HG02678 (cell line): Measurements from ENCODE around the gene JPH4.

Experiments used
- ATAC-seq: cut with Tn5 transposase; IDR thresholded peaks from one replicate; pipeline ENCODE4 v1.9.1; 2021; ENCODE audit warnings: mild to moderate bottlenecking, moderate library complexity; ENCODE audit not compliant: unreplicated experiment

JPH4 gene

DNA sequence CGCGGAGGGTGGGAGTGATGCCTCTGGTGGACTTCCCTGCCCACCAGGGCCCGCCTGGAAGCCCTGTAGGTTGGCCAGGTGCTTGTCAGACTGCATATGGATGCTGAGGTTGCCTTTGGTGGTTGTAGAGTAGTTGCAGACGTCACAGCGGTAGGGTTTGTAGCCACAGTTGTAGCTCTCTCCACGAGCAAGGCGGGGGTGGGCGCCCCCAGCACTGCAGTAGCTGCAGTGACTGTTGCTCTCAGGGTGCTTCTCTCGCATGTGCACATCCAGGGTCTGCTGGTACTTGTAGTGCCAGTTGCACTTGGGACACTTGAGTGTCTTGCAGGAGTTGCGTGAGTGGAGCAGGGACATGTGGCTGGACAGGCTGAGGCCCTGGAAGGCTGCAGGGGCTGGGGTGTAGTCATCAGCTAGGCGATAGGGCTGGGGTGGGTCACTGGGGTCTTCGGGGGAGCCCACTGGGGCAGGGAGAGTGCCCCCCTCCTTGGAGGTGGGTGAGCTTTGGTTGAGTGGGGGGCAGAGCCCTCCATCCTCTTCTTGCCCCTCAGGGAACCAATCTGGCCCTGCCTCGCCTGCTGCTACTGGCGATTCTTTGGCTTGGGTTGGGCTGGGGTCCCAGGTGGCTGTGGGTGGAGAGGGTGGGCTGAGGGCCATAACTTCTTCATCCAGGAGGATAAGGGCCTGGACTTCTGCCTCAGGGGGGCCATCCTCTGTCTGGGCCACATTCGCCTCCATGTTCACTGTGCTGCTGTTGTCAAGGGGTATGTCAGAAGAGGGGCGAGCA lies 44.7 kb downstream of the JPH4 start:
- no peak for ATAC-seq

DNA sequence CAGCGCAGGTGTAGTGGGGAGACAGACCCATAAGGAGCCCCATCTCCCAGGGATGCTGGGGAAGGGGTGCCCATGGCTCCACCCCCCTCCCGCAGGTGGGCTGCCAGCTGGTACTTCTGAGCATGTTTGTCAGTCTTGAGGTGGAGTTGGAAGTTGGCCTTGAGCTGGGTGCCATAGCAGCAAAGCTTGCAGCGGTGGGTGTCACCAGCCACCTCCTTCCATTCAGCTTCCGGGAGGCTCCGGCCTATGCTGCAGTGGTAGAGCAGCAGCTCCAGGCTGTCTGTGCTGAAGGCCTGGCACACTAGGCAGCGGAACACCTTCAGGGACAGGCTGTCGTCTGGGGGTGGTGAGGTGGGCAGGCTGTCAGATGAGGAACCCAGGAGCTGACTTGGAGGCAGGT lies 45.9 kb downstream of the JPH4 start:
- no peak for ATAC-seq

- ATAC-seq = no peak
Measured at GRCh38 chr14:23531391-23531790, 47.2 kb downstream of the JPH4 start.

GRCh38 chr14:23530375-23531055 lies 48.1 kb downstream of the JPH4 start:
- ATAC-seq = no peak

DNA sequence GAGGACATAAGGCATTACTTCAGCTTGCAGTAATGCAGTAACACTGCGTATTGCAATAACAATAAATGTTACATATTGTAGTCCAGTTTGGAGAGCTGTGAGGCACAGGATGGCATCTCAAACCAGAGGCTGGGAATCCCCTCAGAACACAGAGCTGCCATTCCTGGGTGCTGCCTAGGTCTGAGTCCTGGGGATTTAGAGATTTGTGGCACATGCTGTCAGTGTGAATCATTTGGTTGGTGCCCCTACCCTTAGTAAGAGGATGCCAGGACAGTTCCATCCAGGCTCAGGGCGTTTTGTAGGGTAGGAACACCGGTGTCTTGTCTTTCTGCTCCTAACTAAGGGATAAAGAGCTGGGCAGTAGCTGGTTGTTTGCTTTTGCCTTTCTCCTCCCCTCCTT lies 49.6 kb downstream of the JPH4 start:
- ATAC-seq = no peak

GRCh38 chr14:23528555-23528954 lies 50.0 kb downstream of the JPH4 start:
- ATAC-seq = no peak

GRCh38 chr14:23525611-23526010 lies 53.0 kb downstream of the JPH4 start:
- ATAC-seq = no peak

DNA sequence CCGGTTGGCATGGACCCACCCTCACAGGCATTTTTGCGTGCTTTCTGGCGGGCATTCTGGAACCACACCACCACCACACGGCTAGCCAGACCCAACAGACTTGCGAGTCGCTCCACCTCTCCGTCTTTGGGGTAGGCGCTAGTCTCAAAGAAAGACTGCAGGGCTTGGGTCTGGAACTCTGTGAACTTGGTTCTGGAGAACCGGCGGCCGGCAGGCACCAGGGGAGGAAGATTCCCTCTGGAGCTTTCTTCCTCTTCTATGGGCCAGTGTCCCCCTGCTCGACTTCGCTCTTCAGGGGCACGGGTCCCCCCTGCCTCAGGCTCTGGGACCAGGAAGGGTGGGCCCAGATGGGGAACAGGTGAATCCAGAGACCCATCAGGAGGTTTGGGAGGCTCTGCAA lies 53.6 kb downstream of the JPH4 start:
- no peak for ATAC-seq

- ATAC-seq = no peak
Measured at GRCh38 chr14:23523229-23524016, 55.2 kb downstream of the JPH4 start.

GRCh38 chr14:23522643-23523198 lies 55.9 kb downstream of the JPH4 start:
- no peak for ATAC-seq

DNA sequence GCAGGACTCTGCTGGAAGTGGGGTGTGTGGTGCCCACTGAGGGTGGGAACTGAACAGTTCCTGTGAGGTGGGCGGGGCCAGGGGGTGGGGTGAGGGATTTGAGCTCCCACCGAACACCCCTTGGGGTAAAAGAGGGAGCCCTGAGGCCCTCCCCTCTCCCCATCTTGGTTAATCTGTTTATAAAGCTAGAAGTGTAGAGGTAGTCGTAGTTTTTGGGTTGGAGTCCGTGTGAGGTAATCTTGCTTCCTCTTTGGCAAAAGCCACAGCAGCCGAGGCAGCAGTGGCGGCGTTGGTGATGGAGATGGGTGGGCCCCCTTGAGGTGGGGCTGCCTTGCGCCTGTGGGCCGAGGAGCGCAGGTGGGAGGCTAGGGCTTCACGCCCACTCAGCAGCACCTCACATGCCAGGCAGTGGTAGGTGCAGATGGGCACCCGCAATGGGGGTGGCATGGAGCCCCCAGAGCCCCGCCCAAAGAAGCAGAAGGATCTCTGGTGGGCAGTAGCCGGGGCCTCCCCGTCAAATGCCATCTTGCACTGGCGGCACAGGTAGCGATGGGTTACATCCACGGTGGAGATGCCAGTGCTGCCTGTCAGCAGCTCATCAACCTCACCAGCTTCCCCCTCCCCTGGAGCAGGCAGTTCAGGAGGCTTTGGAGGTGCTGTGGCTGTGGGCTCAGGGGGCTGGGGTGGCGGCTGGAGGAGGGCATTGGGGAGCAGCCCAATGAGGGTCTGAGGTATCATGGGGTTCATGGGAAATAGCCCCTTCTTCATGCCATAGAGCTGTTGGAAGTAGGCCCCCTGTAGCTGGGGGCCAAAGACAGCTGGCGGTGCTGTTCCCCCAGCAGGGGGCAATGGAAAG lies 56.6 kb downstream of the JPH4 start:
- ATAC-seq = no peak

GRCh38 chr14:23520899-23521533 lies 57.6 kb downstream of the JPH4 start:
- no peak for ATAC-seq

- no peak for ATAC-seq
Measured at GRCh38 chr14:23518709-23519108, 59.9 kb downstream of the JPH4 start.
